GM21723 (cell line): ENCODE measurements around the gene RNF17.

Experiments used
- ATAC-seq: cut with Tn5 transposase; IDR thresholded peaks from one replicate; pipeline ENCODE4 v1.9.1; 2021; ENCODE audit warnings: mild to moderate bottlenecking, moderate library complexity; ENCODE audit not compliant: unreplicated experiment

RNF17 gene, protein sequence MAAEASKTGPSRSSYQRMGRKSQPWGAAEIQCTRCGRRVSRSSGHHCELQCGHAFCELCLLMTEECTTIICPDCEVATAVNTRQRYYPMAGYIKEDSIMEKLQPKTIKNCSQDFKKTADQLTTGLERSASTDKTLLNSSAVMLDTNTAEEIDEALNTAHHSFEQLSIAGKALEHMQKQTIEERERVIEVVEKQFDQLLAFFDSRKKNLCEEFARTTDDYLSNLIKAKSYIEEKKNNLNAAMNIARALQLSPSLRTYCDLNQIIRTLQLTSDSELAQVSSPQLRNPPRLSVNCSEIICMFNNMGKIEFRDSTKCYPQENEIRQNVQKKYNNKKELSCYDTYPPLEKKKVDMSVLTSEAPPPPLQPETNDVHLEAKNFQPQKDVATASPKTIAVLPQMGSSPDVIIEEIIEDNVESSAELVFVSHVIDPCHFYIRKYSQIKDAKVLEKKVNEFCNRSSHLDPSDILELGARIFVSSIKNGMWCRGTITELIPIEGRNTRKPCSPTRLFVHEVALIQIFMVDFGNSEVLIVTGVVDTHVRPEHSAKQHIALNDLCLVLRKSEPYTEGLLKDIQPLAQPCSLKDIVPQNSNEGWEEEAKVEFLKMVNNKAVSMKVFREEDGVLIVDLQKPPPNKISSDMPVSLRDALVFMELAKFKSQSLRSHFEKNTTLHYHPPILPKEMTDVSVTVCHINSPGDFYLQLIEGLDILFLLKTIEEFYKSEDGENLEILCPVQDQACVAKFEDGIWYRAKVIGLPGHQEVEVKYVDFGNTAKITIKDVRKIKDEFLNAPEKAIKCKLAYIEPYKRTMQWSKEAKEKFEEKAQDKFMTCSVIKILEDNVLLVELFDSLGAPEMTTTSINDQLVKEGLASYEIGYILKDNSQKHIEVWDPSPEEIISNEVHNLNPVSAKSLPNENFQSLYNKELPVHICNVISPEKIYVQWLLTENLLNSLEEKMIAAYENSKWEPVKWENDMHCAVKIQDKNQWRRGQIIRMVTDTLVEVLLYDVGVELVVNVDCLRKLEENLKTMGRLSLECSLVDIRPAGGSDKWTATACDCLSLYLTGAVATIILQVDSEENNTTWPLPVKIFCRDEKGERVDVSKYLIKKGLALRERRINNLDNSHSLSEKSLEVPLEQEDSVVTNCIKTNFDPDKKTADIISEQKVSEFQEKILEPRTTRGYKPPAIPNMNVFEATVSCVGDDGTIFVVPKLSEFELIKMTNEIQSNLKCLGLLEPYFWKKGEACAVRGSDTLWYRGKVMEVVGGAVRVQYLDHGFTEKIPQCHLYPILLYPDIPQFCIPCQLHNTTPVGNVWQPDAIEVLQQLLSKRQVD (N-terminal part only)

DNA sequence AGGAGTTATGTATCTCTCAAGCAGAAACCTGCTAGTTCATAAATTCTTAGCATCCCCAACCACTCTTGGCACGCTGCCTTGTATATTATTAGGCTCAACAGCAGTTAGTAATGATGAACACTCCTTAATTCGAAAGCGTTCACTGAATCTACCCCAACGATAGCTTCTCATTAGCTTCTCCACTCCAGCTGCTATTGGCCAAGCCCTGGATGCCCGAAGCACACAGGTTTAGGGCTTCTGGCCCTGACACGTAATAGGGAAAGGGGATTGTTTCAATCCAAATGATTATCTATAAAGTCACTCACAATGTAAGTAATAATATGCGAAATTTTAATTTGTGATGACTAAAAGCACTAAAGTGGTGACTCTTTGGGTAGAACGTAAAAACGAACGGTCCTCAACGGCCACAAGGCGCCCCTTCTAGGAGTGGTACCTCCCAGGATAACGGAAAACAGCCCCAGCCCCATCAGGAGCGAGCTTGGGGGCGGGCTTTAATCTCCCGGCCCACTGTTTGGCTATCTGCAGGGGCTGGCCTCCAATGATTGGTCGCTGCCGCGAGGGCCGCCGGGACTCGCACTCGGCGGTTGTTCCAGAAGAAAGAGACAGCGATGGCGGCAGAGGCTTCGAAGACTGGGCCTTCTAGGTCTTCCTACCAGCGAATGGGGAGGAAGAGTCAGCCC lies at the start of gene RNF17:
TSS of gene RNF17 (plus strand) at position 574 of the 680 bp plus-strand sequence. CDS start at position 609, 35 bp downstream.
- ATAC-seq, result no peak

DNA sequence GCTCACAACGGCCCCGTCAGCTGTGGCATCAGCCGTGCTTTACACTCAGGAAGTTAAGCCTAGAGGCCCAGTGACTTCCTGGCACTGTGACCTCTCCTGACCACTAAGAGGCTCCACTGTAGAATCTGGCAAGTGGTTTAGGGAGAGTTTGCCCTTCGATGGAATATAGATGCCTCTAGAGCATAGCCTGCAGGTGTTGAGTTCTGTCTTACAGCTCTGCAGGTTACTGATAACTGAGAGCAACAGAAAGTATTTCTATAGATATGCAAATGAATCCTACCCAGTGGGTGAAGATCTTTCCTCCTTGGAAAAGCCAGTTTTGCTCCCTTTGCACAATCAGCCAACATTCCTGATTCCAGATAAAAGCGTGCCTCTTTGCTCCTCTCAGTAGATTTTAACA lies 48.0 kb upstream of the RNF17 start:
- ATAC-seq, result no peak

DNA sequence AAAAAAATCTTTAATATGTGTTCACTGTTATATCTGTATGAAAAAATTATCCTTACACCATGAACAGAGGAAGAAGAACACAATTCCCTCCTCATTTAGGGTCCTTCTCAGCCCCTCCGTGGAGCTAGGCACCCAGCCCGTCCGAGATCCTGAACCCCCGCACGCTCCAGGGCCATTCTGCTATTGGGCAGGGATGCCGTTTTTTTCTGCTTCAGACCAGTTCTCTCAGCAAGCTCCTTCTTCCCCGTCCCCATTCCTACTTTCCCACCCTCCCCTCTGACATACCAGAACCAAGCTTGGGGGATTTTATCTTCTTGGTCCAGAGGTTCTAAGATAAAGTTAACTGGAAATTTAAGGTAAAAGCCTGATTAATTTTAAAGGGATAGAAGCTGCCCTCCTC lies 47.5 kb upstream of the RNF17 start:
- ATAC-seq, result no peak

DNA sequence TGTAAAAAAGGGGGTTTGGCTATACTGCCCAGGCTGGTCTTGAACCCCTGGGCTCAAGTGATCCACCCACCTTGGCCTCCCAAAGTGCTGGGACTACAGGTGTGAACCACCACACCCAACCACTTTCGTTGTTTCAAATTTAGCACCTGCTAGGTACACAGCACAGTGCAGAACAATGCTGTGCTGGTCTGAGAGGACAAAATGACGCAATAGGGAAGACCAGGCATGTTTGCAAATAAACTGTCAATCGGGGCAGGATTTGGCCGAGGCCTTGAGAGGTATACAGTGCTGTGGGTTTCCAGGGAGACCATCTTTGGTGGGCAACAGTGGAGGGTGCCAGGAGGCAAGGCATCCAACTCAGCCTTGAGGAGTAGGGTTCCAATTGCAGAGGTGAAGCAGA lies 46.8 kb upstream of the RNF17 start:
- no peak for ATAC-seq

DNA sequence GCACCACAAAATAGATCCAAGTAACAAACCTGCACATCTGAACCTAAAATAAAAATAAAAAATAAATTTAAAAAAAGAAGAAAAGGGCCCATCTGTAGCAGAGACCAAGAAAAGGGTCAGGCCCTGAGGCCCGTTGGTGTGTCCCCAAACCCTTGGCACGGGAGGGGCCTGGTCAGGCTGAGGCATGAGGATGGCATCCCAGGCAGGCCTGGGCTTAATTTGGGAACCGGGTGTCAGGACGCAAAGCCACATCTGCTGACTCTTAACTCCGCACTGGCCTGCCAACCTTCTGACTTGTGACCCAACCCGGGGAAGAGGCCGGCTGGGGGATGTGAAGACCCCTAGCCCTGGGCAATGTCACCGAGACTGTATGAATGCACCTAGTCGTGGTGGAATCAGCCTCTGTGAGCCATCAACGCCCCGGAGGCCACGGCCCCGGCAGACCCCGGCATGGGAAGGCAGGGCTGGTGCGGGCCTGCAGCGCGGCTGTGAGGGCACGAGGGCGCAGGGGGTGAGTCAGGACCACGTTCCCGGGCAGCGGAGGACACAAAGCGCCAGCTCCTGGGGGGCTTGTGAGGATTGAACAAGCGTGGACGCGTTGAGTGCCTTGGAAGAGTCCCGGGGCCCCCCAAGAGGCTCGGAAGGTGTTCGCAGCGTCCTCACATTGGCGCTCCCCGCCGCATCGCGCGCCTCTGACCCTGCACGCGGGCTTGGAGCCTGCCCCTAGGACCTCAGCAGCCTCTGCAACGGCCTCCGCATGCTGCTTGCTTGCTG lies 45.6 kb upstream of the RNF17 start:
- ATAC-seq, result no peak

DNA sequence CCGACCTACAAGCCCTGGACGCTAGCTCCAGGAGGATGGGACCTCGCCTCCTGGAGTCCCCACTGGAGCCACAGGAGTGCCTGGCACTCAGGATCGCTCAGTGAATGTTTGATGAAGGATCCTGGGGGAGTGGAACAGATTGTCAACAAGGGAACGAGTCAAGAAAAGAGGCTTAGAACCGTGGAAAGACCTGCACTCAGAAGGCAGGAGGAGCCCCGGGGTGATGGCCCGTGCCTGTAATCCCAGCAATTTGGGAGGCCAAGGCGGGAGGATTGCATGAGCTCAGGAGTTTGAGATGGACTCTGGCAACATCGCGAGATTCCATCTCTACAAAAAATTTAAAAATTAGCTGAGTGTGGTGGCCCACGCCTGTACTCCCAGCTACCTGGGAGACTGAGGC lies 44.8 kb upstream of the RNF17 start:
- no peak for ATAC-seq

DNA sequence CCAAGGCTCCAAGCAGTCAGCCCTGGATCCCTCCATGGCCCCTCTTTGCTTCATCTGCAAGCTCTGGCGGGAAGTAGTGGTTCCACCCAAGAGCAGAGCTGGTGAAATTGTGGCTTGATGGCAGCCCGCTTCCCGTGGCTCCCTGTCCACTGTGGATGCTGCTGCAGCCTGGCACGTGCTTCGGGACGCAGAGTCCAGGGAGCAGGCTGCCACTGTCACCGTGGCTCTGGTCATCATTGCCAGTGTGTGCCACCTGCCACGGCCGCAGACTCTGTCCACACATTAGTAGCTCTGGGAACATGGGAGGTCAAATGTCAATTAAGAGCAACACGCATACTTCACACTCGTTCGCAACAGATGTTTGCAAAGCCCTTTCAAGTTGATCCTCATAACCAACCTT lies 40.8 kb upstream of the RNF17 start:
- no peak for ATAC-seq

DNA sequence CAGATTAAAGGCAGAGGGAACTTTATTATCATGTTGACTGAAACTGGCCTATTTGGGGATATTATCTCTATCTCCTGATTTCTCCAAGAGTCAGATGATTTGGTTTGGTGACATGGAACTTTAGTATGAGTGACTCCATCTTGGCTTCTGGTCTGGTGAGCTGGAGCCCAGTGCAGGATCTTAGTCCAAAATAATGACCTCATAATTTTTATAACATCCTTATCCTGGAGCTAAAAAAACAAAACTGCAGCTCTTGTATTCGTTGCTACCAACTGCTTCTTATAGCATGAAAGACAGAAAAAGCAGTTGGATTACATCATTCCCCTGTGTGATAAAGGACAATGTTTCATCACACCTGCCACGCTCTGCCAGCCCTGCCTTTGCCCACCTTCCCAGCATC lies 39.3 kb upstream of the RNF17 start:
- ATAC-seq, result no peak

DNA sequence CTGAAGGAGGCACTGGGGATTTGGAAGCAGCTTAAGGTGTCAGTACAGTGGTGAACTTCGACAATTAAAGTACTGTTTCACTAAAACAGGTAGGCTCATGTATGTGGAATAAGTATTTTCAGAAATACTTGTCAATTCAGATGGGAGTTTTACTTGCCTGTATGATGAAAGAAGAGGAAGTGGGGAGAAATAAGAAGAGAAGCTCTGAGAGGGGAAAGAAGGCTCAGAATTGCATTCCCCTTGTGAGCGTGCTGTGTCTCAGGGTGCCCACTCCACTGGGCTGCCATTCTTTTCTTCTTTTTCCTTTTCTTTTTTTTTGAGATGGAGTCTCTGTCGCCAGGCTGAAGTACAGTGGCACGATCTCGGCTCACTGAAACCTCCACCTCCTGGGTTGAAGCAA lies 38.6 kb upstream of the RNF17 start:
- no peak for ATAC-seq

DNA sequence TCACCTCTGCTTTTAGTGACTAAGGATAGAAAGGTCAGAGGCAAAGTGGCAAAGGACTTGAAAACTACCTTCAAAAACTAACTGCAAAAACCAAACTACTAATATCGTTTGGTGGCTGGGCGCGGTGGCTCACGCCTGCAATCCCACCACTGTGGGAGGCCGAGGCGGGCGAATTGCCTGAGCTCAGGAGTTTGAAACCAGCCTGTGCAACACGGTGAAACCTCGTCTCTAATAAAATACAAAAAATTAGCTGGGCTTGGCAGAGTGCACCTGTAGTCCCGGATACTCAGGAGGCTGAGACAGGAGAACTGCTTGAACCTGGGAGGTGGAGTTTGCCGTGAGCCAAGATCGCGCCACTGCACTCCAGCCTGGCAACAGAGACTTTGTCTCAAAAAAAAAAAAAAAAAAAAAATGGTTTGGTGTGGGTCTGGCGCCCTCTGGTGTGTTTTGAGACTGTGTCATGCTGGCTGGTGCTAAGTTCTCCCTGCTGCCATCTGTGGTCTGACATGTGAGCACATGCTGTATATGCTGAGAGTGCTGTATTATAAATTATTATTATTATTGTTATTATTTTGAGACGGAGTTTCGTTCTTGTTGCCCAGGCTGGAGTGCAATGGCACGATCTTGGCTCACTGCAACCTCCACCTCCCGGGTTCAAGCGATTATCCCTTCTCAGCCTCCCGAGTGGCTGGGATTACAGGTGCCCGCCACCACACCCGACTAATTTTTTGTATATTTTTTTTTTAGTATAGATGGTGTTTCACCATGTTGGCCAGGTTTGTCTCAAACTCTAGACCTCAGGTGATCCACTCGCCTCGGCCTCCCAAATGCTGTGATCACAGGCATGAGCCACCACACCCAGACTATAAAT lies 36.0 kb upstream of the RNF17 start:
- peak; percentile 76 for ATAC-seq

DNA sequence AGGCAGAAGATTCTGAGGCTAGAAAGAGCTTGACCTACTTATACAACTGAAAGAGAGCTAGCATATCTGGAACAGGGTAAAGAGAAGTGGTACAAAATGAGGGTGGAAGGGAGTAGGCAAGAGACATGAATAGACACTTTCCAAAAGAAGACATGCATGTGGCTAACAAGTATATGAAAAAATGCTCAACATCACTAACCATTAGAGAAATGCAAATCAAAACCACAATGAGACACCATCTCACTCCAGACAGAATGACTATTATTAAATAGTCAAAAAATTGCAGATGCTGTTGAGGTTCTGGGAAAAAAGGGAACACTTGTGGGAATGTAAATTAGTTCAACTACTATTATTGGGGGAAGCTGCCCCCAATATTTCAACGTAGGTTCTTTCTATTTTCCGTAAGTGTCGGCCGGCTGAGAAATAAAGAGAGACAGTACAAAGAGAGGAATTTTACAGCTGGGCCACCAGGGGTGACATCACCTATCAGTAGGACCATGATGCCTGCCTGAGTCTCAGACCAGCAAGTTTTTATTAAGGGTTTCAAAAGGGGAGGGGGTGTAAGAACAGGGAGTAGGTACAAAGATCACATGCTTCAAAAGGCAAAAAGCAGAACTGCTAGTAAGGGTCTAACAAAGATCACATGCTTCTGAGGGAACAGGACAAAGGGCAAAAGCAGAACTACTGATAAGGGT lies 32.9 kb upstream of the RNF17 start:
- peak; percentile 80 for ATAC-seq

DNA sequence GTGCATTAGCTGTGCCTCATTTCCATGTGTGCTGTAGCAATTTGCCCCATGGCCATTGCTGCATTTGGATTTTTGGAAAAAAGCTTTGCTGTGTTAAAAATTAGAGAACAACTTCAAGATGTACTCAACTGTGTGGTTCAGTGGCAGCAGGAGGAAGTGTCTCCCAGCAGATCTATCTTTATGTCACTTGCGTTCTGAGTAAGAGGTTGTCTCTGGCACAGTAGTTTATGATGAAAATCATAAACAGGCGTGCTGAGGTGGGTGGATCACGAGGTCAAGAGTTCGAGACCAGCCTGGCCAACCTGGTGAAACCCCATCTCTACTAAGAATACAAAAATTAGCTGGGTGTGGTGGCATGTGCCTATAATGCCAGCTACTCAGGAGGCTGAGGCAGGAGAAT lies 29.0 kb upstream of the RNF17 start:
- no peak for ATAC-seq

DNA sequence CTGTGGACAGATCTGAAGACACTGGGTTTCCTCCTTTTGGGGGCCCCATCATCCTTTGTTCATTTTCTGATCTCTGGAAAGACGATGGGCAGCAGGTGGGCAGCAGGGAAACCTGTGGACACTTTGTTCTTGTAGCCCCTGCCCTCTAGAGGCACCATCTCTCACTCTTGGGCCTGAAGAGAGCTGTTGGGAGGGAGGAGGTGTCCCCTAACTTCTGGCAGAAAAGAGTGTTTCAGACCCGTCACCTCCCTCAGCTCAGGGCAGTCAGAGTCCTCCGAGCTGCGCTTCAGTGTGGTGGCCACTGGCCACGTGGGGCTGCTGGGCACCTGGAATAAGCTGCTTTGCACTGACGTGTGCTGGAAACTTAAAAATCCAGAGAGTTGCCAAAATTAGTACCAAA lies 26.9 kb upstream of the RNF17 start:
- ATAC-seq, result no peak

DNA sequence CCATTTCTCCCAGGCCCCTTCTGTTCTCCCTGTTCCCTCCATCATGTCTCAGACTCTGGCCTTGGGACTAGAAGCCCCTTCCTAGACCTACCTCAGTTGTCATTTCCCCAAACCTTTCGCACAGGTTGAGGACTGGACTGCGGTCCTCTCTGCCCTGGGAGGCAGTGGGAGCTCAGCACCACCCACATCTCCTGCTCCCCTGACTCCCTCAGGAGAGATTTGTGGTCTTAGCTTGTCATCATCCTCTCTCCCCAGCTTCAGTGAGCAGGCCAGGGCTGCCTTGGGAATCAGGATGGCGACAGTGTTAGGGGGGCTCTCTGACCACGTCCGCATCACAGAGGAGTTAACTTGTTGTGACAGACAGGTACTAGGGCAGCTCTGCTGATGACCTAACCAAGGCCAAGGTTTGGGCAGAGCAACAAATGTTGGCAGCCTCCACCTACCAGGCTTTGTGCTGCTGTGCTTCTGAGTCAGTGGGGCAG lies 25.6 kb upstream of the RNF17 start:
- no peak for ATAC-seq

DNA sequence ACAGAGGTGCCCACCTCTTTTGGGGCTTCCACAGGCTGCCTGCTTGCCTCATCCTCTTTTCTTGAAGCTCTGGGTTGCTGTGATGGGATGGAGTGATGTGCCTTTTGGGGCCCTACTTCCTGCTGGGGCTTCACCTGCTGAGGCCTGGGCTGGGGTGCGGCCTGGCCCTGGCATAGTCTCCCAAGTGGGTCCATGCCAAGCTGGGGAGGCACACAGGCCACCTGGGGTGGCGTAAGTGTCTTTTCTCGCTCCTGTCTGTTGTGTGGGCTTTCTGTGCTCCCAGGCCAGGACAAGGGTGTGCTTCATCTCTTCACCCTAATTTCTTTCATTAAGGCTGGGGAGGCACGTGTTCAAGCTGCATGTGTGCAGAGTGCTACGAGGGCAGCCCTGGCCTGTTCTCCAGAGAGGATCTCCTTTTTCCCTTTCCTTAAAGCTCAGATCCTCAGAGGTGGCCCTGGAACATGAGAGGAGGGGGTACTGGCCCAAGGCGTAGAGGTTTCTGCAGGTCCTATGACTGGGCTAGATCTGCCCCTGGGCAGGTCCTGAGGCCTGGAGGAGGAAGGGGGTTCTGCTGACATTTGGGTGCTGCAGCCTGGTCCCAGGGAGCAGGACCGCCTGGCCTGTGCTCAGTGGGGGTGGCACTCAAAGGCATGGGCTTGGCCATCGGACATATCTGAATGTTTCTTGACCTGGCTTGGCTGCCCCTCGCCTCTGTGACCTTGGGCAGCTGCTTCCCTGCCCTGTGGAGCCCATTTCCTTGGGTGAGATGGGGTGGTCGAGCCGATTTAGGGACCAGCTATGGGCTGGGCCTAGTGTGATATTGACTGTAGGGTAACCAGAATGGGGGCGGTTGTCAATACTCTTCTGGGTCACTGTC lies 23.7 kb upstream of the RNF17 start:
- ATAC-seq, result no peak

DNA sequence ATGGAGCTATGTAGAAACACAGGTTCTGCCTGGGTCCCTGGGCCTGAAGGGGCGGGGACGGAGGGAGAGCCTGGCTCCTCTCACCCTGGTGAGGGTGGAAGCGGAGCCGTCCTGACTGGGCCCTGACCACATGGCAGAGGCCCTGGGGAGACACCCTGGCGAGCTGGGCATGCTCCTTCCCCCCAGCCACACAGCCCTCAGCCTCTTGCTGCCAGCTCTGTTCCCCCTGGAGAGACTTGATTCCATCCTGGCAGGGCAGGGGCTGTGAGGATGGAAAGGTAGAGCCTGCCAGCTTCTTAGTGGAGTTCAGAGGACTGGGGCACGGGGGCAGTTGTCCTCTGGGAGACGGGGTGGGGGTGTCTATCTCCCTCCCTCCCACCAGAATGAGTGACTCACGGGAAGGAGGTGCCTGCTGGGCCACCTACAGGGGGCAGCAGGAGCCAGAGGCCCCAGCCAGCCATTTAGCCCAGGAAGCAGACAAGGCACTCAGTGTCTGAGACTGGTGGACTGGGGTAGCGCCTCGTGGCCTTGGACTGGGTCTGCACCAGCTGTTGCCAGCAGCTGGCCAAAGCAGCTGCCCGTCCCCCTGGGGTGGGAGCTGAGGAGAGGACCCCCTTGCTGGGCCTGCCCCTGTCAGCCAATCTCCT lies 22.8 kb upstream of the RNF17 start:
- ATAC-seq, result no peak

DNA sequence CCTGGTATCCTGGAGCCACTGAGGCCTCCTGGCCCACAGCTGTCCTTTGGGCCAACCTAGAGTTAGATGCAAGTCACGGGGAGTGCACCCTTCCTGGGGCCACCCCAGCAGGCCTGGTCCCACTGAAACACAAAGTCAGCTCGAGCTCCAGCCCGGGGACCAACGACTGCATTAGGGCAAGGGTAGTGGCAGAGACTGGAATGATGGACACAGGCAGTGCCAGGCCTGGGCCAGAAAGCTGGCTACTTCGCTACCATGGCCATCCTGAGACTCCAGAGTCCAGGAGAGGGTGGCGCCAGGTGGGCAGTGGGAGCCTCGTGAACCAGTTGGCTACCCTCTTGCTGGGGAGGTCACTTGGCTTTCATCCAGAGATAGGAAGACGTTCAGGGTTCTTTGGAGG lies 22.2 kb upstream of the RNF17 start:
- ATAC-seq, result no peak
